Fibroblast of pulmonary artery (primary cell): Measurements from ENCODE around the gene UBE2QL1.

Experiments
- DNase-seq: peaks from one replicate; pipeline ENCODE4 v3.0.0-alpha.2; 2010; ENCODE audit warnings: low read depth
- H3K4me3 ChIP-seq: replicated peaks from 2 replicates; pipeline ENCODE4 v1.5.1; 2011; ENCODE audit warnings: low read depth, mild to moderate bottlenecking, control low read depth, low read length, moderate library complexity
- CTCF ChIP-seq: IDR thresholded peaks from 2 replicates; pipeline ENCODE4 v1.5.1; 2011; ENCODE audit warnings: mild to moderate bottlenecking, control low read depth, low read length, inconsistent platforms; ENCODE audit errors: missing control alignments

Gene UBE2QL1

GRCh38 chr5:6427694-6428093 is 21.0 kb upstream of the UBE2QL1 start:
- no peak overlapping the region for H3K4me3 ChIP-seq
- no peak for DNase-seq
- no peak for TF ChIP-seq CTCF

- H3K4me3 ChIP-seq: no peak overlapping the region
- DNase-seq: no peak
- no peak for TF ChIP-seq CTCF
Measured at GRCh38 chr5:6430418-6431028, 18.1 kb upstream of the UBE2QL1 start.

GRCh38 chr5:6431214-6432195 is 17.2 kb upstream of the UBE2QL1 start:
- H3K4me3 ChIP-seq: no peak overlapping the region
- no peak for DNase-seq
- no peak for TF ChIP-seq CTCF

GRCh38 chr5:6432206-6432605 is 16.5 kb upstream of the UBE2QL1 start:
- TF ChIP-seq CTCF: no peak
- DNase-seq: no peak
- H3K4me3 ChIP-seq: no peak overlapping the region

- H3K4me3 ChIP-seq: no peak overlapping the region
- DNase-seq: no peak
- TF ChIP-seq CTCF: no peak
Measured at GRCh38 chr5:6434731-6435130, 13.9 kb upstream of the UBE2QL1 start.

GRCh38 chr5:6435356-6435755 is 13.3 kb upstream of the UBE2QL1 start:
- peak; percentile 3 for DNase-seq
- TF ChIP-seq CTCF: peak; percentile 26
- no peak overlapping the region for H3K4me3 ChIP-seq
